Parathyroid adenoma (tissue), 2 donors: ENCODE measurements around the gene SIX1.

Source experiments
- H2AFZ ChIP-seq: fragments of 300-600 bp; sonication (generic); one replicate; pipeline ENCODE4 v1.7.0; 2017; ENCODE audit warnings: antibody characterized with exemption, mild to moderate bottlenecking
- H3K27ac ChIP-seq: fragments of 300-600 bp; sonication (generic); one replicate; pipeline ENCODE4 v1.7.0; 2017
- H3K27me3 ChIP-seq: fragments of 300-600 bp; sonication (generic); one replicate; pipeline ENCODE4 v1.7.0; 2017; ENCODE audit warnings: low read length; ENCODE audit not compliant: control insufficient read depth, insufficient read depth
- H3K36me3 ChIP-seq: fragments of 300-600 bp; sonication (generic); one replicate; pipeline ENCODE4 v1.7.0; 2017; ENCODE audit warnings: low read length; ENCODE audit not compliant: control insufficient read depth, insufficient read depth
- H3K4me1 ChIP-seq: fragments of 300-600 bp; sonication (generic); one replicate; pipeline ENCODE4 v1.7.0; 2017; ENCODE audit warnings: control low read depth
- H3K4me2 ChIP-seq: fragments of 300-600 bp; sonication (generic); one replicate; pipeline ENCODE4 v1.7.0; 2017; ENCODE audit warnings: low read length
- H3K4me3 ChIP-seq: fragments of 300-600 bp; sonication (generic); one replicate; pipeline ENCODE4 v1.7.0; 2017; ENCODE audit warnings: low read depth, low read length
- H3K79me2 ChIP-seq: fragments of 300-600 bp; sonication (generic); one replicate; pipeline ENCODE4 v1.7.0; 2017; ENCODE audit warnings: control low read depth
- H3K9ac ChIP-seq: fragments of 300-600 bp; sonication (generic); one replicate; pipeline ENCODE4 v1.7.0; 2017; ENCODE audit warnings: mild to moderate bottlenecking
- H3K9me3 ChIP-seq: fragments of 300-600 bp; sonication (generic); one replicate; pipeline ENCODE4 v1.7.0; 2017; ENCODE audit warnings: low read length; ENCODE audit not compliant: control insufficient read depth
- CTCF ChIP-seq: fragments of 300-600 bp; sonication (generic); IDR thresholded peaks from one replicate; pipeline ENCODE4 v1.7.0; 2017; ENCODE audit warnings: antibody characterized with exemption, mild to moderate bottlenecking
- donor health status: primary hyperparathyroidism.

The SIX1 gene

DNA sequence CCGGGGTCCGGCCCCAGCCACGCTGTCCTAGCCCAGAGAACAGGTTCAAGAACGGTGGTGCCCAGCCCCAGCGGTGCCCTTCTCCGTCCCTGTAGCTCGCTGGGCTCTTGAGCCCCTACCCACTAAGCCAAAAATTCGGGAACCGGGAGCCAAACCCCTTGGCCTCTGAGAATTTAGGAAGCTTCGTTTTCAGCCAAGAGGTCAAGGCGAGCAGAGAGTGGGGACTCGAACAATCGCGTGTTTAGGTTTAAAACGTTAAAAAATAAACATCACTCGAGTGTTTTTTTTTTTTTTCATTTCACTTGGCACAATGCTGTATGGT is 6.2 kb downstream of the SIX1 start:
- no peak for TF ChIP-seq CTCF
- H3K27me3 ChIP-seq: no peaks in the 10 kb centered on the region

GRCh38 chr14:60642270-60643140 is 6.8 kb downstream of the SIX1 start:
- Histone ChIP-seq H3K27ac (peak overlapping the region; percentile 96), H3K4me2 (peak overlapping the region; percentile 94), H3K27me3 (no peaks in the 10 kb centered on the region), H3K9ac (peak overlapping the region; percentile 69), H2AFZ (no peak overlapping the region), H3K4me1 (peaks cover 13% of the 10 kb centered on the region), H3K36me3 (peaks cover 4% of the 10 kb centered on the region), H3K79me2 (peaks cover 72% of the 10 kb centered on the region), H3K4me3 (peak overlapping the region; percentile 87), H3K9me3 (no peaks in the 10 kb centered on the region)
- TF ChIP-seq CTCF: no peak

More for the DNA sequence above, 6.2 kb downstream of the SIX1 start:
- Histone ChIP-seq H3K36me3 (peaks cover 4% of the 10 kb centered on the region), H3K4me2 (peak overlapping the region; percentile 94), H2AFZ (no peak overlapping the region), H3K9ac (peak overlapping the region; percentile 69), H3K4me3 (peak overlapping the region; percentile 87), H3K9me3 (no peaks in the 10 kb centered on the region), H3K27ac (peak overlapping the region; percentile 96), H3K4me1 (peaks cover 13% of the 10 kb centered on the region), H3K79me2 (peaks cover 78% of the 10 kb centered on the region)

DNA sequence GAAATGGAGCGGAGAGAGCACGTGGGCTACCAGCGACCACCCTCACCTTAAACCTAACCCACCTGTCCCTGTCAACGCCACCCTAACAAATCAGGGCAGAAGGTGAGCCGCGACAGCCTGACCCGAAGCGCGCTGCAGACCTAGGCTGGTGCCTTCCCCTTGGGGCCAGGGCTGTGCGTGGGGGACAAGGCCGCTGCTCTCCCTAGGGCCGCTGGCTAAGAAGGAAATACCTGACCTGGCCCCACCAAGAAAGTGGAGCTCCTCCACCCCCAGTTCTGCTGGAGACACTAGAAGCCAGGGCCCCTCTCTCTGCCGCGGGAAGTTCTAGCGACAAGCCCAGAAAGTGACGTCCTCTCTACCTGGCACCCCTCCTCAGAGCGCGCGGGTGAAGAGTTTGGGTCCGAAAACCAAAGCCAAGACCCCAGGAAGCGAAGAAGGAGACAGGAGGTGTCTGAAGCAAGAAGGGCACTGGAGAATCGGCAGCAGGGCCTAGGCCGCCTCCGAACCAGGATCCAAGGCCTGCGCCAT is 7.5 kb downstream of the SIX1 start:
- Histone ChIP-seq H3K27ac (peak overlapping the region; percentile 96), H3K36me3 (peaks cover 4% of the 10 kb centered on the region), H3K4me3 (peak overlapping the region; percentile 87), H3K4me2 (peak overlapping the region; percentile 94), H3K79me2 (peaks cover 65% of the 10 kb centered on the region), H3K9ac (peak overlapping the region; percentile 69), H3K27me3 (no peaks in the 10 kb centered on the region), H3K4me1 (peaks cover 13% of the 10 kb centered on the region), H2AFZ (no peak overlapping the region), H3K9me3 (no peaks in the 10 kb centered on the region)
- TF ChIP-seq CTCF: no peak

- H3K27me3 ChIP-seq: no peaks in the 10 kb centered on the region
- no peaks in the 10 kb centered on the region for H3K9me3 ChIP-seq
- H3K36me3 ChIP-seq: peaks cover 2% of the 10 kb centered on the region
- peaks cover 62% of the 10 kb centered on the region for H3K79me2 ChIP-seq
- H2AFZ ChIP-seq: no peak overlapping the region
- H3K27ac ChIP-seq: peak overlapping the region; percentile 96
- H3K4me2 ChIP-seq: peak overlapping the region; percentile 94
- TF ChIP-seq CTCF: no peak
- peak overlapping the region; percentile 87 for H3K4me3 ChIP-seq
- H3K9ac ChIP-seq: peak overlapping the region; percentile 69
- H3K4me1 ChIP-seq: peaks cover 20% of the 10 kb centered on the region
Observed at GRCh38 chr14:60640859-60641741, 8.2 kb downstream of the SIX1 start.
